ENCODE results near the gene RASA4B. TPM values are rescaled to one million over a fixed set of nuclear protein-coding genes. Genes with fewer than 3 reads are reported as not detected.
"Not testable (repeated sequence)": the region's sequence is repeated elsewhere in the genome, so short reads cannot be mapped to it uniquely, and the experiment has no call there.

The RASA4B gene
- total RNA-seq, 2 experiments from 2014 or later: 26.0 to 31.3 TPM

- H3K27me3 Mint-ChIP-seq; H3K36me3 Mint-ChIP-seq (ENCODE audit: low read depth); CTCF ChIA-PET; H3K4me1 Mint-ChIP-seq (ENCODE audit: low read depth); POLR2A ChIA-PET; ATAC-seq; H3K27ac Mint-ChIP-seq; H3K9me3 Mint-ChIP-seq; DNase-seq; intact Hi-C loops (cut with micrococcal nuclease); H3K4me3 Mint-ChIP-seq: not testable (repeated sequence)
These were observed 10.5 kb upstream of the RASA4B start for GRCh38 chr7:102527822-102528793.

- ATAC-seq; H3K36me3 Mint-ChIP-seq (ENCODE audit: low read depth); intact Hi-C loops (cut with micrococcal nuclease); CTCF ChIA-PET; H3K27ac Mint-ChIP-seq; H3K4me1 Mint-ChIP-seq (ENCODE audit: low read depth); POLR2A ChIA-PET; H3K27me3 Mint-ChIP-seq; DNase-seq; H3K9me3 Mint-ChIP-seq; H3K4me3 Mint-ChIP-seq: not testable (repeated sequence)
These were observed 9.6 kb upstream of the RASA4B start for GRCh38 chr7:102527182-102527581.

GRCh38 chr7:102524803-102525202 lies 7.2 kb upstream of the RASA4B start:
- H3K36me3 Mint-ChIP-seq (ENCODE audit: low read depth); CTCF ChIA-PET; H3K4me1 Mint-ChIP-seq (ENCODE audit: low read depth); DNase-seq; H3K27ac Mint-ChIP-seq; POLR2A ChIA-PET; intact Hi-C loops (cut with micrococcal nuclease); H3K27me3 Mint-ChIP-seq; H3K9me3 Mint-ChIP-seq; H3K4me3 Mint-ChIP-seq; ATAC-seq: not testable (repeated sequence)

GRCh38 chr7:102520797-102521196 lies 3.2 kb upstream of the RASA4B start:
- H3K9me3 Mint-ChIP-seq; CTCF ChIA-PET; H3K27ac Mint-ChIP-seq; H3K4me1 Mint-ChIP-seq (ENCODE audit: low read depth); intact Hi-C loops (cut with micrococcal nuclease); DNase-seq; H3K4me3 Mint-ChIP-seq; H3K36me3 Mint-ChIP-seq (ENCODE audit: low read depth); H3K27me3 Mint-ChIP-seq; POLR2A ChIA-PET; ATAC-seq: not testable (repeated sequence)

GRCh38 chr7:102516951-102517350 lies 626 bp downstream of the RASA4B start:
- H3K4me3 Mint-ChIP-seq; H3K27ac Mint-ChIP-seq; POLR2A ChIA-PET; CTCF ChIA-PET; H3K9me3 Mint-ChIP-seq; H3K27me3 Mint-ChIP-seq; DNase-seq; H3K36me3 Mint-ChIP-seq (ENCODE audit: low read depth); H3K4me1 Mint-ChIP-seq (ENCODE audit: low read depth); intact Hi-C loops (cut with micrococcal nuclease): not testable (repeated sequence)
- ATAC-seq: peak; percentile 56

GRCh38 chr7:102515889-102516288 lies 1.7 kb downstream of the RASA4B start:
- H3K27me3 Mint-ChIP-seq; H3K4me3 Mint-ChIP-seq; intact Hi-C loops (cut with micrococcal nuclease); DNase-seq; H3K36me3 Mint-ChIP-seq (ENCODE audit: low read depth); H3K27ac Mint-ChIP-seq; POLR2A ChIA-PET; CTCF ChIA-PET; H3K4me1 Mint-ChIP-seq (ENCODE audit: low read depth); H3K9me3 Mint-ChIP-seq; ATAC-seq: not testable (repeated sequence)

GRCh38 chr7:102514881-102515721 lies 2.5 kb downstream of the RASA4B start:
- H3K4me3 Mint-ChIP-seq; H3K27ac Mint-ChIP-seq; H3K9me3 Mint-ChIP-seq; H3K36me3 Mint-ChIP-seq (ENCODE audit: low read depth); CTCF ChIA-PET; POLR2A ChIA-PET; H3K27me3 Mint-ChIP-seq; H3K4me1 Mint-ChIP-seq (ENCODE audit: low read depth); intact Hi-C loops (cut with micrococcal nuclease): not testable (repeated sequence)
- peak; percentile 6 for ATAC-seq
- peak; percentile 24 for DNase-seq

- H3K36me3 Mint-ChIP-seq (ENCODE audit: low read depth); H3K27me3 Mint-ChIP-seq; CTCF ChIA-PET; H3K4me1 Mint-ChIP-seq (ENCODE audit: low read depth); POLR2A ChIA-PET; H3K27ac Mint-ChIP-seq; ATAC-seq; H3K4me3 Mint-ChIP-seq; intact Hi-C loops (cut with micrococcal nuclease); H3K9me3 Mint-ChIP-seq: not testable (repeated sequence)
- DNase-seq: peak; percentile 14
These were observed 4.8 kb downstream of the RASA4B start for GRCh38 chr7:102512642-102513221.

- H3K36me3 Mint-ChIP-seq (ENCODE audit: low read depth); POLR2A ChIA-PET; H3K4me1 Mint-ChIP-seq (ENCODE audit: low read depth); DNase-seq; intact Hi-C loops (cut with micrococcal nuclease); H3K4me3 Mint-ChIP-seq; CTCF ChIA-PET; H3K9me3 Mint-ChIP-seq; H3K27me3 Mint-ChIP-seq; H3K27ac Mint-ChIP-seq: not testable (repeated sequence)
- ATAC-seq: peak; percentile 75
These were observed 5.6 kb downstream of the RASA4B start for GRCh38 chr7:102511860-102512522.

- H3K4me1 Mint-ChIP-seq (ENCODE audit: low read depth); H3K9me3 Mint-ChIP-seq; POLR2A ChIA-PET; H3K27me3 Mint-ChIP-seq; H3K27ac Mint-ChIP-seq; H3K4me3 Mint-ChIP-seq; ATAC-seq; H3K36me3 Mint-ChIP-seq (ENCODE audit: low read depth); CTCF ChIA-PET; intact Hi-C loops (cut with micrococcal nuclease): not testable (repeated sequence)
- DNase-seq: peak; percentile 2
These were observed 7.0 kb downstream of the RASA4B start for GRCh38 chr7:102510575-102510974.

GRCh38 chr7:102507410-102508088 lies 10.0 kb downstream of the RASA4B start:
- H3K27me3 Mint-ChIP-seq; H3K4me3 Mint-ChIP-seq; H3K4me1 Mint-ChIP-seq (ENCODE audit: low read depth); ATAC-seq; CTCF ChIA-PET; H3K27ac Mint-ChIP-seq; intact Hi-C loops (cut with micrococcal nuclease); POLR2A ChIA-PET; H3K36me3 Mint-ChIP-seq (ENCODE audit: low read depth); H3K9me3 Mint-ChIP-seq: not testable (repeated sequence)
- peak; percentile 6 for DNase-seq

Measured in activated CD8-positive, alpha-beta T cell treated with anti-CD3 and anti-CD28 coated beads for 36 hours (primary cell).